WI38 (cell line): ENCODE results near the gene CAMK2D.

ENCODE experiments used
- H3K4me3 ChIP-seq: 2 replicates; pipeline ENCODE4 v1.5.1; 2011; ENCODE audit warnings: low read depth, mild to moderate bottlenecking, control low read depth, low read length
- TF ChIP-seq, protein P1 (sequence below): IDR thresholded peaks from 2 replicates; pipeline ENCODE4 v1.5.1; 2012; ENCODE audit warnings: low read depth, mild to moderate bottlenecking, control low read depth, low read length

Gene CAMK2D

DNA sequence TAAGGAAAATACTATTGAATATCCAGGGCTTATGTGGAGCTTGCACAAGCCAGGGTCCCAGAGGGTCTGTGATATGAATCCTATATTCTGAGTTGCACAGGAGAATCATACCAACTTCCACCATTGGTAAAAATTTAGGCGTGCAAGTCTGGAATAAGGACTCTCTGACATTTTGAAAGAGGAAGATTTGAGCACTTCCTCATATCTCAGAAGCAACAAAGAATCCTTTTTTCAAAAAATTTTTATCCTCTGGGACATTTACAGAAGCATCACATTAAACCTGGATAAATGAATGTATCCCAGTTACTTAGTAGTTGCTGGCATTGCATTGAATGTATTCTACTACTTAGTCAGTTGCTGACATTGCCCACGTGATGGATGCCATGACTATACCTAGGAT lies 24.2 kb upstream of the CAMK2D start:
- H3K4me3 ChIP-seq, result no peak overlapping the region
- TF ChIP-seq, protein P1, sequence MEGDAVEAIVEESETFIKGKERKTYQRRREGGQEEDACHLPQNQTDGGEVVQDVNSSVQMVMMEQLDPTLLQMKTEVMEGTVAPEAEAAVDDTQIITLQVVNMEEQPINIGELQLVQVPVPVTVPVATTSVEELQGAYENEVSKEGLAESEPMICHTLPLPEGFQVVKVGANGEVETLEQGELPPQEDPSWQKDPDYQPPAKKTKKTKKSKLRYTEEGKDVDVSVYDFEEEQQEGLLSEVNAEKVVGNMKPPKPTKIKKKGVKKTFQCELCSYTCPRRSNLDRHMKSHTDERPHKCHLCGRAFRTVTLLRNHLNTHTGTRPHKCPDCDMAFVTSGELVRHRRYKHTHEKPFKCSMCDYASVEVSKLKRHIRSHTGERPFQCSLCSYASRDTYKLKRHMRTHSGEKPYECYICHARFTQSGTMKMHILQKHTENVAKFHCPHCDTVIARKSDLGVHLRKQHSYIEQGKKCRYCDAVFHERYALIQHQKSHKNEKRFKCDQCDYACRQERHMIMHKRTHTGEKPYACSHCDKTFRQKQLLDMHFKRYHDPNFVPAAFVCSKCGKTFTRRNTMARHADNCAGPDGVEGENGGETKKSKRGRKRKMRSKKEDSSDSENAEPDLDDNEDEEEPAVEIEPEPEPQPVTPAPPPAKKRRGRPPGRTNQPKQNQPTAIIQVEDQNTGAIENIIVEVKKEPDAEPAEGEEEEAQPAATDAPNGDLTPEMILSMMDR, result no peak

DNA sequence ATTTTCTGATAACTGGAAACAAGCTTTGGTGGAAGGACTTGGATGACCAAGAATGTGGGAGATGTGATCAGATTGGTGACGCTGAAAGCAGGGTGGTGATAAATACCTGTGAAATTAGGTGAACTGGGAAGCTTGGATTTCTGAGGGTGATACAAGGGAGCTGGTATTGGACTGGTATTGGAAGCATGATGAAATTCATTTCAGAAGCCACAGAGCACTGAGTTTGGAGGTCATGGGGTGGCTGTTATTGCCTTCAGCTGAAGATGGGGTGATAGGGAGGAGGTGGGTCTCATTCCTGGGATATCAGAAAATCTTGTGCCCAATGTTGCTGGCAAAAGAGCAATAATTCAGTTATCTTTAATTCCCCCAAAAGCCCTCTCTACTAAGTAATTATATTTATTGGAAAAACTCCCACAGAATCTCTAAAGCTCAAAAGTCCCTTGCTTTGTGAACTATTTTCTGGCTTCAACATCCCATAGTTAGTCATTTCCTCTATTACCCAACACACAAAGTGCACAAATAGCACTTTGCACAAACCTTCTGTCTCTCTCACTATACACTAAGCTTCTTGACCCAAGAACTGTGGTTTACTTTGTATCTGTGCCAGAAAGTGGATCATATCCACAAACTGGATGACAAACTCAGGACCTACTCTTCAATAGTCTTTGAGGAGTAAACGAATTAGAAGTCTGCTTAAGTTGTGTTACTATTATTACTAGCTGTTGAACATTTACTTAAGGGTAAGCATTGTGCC lies 23.1 kb upstream of the CAMK2D start:
- TF ChIP-seq, protein P1, result no peak
- no peak overlapping the region for H3K4me3 ChIP-seq

DNA sequence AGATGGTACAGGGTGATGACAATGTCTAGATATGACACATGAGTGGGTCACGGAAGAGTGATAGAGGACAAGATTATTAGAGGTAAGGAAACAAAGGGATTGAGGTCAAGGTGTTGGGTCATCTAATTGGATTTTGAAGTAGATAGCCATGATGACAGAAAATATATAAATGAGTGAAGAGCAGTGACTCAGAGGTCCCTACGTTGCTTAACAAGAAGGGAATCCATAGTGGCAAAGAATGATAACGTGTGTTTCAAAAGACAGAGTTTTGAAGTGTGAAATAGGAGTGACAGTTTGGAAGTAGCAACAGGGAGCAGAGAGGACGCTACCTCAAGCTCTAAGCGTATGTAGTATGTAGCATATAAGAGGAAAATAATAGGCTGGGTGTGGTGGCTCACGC lies 22.2 kb upstream of the CAMK2D start:
- no peak overlapping the region for H3K4me3 ChIP-seq
- TF ChIP-seq, protein P1, result no peak

DNA sequence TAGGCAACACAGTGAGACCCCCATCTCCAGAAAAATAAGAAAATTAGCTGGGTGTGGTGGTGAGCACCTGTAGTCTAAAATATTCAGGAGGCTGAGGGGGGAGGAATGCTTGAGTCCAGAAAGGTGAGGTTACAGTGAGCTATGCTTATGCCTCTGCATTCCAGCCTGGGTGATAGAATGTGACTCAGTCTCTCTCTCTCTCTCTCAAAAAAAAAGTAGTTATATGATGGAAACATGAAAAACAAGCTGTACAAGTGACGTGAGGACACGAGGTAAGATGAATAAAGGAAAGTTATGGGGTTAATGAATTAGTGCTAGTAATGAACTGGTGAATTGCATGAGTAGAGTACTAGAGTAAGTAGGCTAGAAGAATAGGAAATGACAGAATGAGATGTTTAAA lies 21.8 kb upstream of the CAMK2D start:
- no peak overlapping the region for H3K4me3 ChIP-seq
- TF ChIP-seq, protein P1, result no peak

DNA sequence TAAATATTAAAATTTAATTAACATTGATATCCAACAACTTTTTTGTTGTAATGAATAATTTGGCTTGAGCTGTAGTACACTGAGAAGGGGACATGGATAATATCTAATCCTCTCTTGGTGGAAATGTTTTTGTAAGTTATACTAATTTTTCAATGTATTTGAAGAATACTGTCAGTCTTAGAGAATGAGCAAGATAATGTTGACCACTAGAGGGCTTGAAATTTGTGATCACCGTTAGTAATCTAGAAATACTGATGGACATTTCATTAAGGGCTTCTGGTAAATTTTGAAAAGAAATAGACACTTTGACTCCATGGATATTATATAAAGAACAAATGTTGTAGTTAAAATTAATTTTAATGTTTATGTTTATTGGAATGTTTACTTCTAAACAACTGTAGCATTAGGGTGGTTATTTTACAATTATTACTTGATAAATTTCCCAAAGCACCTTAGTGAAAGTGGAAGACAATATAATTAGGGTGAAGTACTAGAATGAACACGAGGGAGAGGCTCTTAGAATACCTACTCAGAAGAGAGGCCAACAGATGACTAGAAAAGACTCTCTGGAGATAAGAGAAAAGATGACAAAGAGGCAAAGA lies 20.0 kb upstream of the CAMK2D start:
- TF ChIP-seq, protein P1, result no peak; the same call in 1 of the 2 replicates
- no peak overlapping the region for H3K4me3 ChIP-seq

DNA sequence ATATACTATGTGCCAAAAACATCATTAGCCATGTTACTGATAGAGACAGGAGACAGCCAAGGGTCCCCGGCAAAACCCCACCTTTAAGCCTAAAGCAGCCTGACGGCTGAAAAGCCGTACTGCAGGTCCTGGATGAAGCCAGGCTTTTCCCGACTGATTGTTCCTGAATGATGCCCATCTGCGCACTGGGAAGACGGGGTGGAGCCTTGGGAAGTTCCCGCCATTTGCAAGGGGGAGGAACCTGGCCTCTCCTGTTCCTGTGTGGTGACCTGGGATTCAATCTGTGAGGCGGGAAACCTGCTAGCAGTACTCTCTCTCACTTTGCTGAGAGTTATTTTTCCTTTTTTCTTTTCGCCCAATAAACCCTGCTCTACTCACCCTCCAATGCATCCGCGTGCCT lies 15.1 kb upstream of the CAMK2D start:
- TF ChIP-seq, protein P1, result no peak
- no peak overlapping the region for H3K4me3 ChIP-seq

DNA sequence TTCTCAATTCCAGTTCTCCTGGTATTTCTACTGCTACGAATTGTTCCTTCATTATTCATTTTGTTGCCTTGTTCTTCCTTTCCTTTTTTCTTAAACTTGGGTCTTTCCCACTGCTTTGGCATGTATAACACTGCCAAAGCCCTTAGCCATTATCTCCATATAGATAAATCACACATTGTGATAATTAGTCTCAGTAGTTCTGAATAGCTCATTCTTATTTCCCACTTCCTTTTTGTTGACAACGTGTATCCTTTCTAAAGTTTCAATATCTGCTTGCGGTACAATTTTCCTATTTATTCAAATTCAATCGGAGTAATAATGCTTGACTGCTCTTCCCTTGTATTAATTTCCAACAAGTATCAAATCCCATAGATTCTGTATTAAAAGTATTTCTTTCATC lies 14.5 kb upstream of the CAMK2D start:
- TF ChIP-seq, protein P1, result no peak
- H3K4me3 ChIP-seq, result no peak overlapping the region
